ENCODE measurements around the gene ACE2.
"Not testable (repeated sequence)": the region's sequence is repeated elsewhere in the genome, so short reads cannot be mapped to it uniquely, and the experiment has no call there.

ACE2 gene

GRCh38 chrX:15600745-15601144, at the start of gene ACE2:
ACE2 (minus strand) TSS chrX:15600960; CDS start chrX:15600911, 49 bp downstream.
- no peak for DNase-seq

DNA sequence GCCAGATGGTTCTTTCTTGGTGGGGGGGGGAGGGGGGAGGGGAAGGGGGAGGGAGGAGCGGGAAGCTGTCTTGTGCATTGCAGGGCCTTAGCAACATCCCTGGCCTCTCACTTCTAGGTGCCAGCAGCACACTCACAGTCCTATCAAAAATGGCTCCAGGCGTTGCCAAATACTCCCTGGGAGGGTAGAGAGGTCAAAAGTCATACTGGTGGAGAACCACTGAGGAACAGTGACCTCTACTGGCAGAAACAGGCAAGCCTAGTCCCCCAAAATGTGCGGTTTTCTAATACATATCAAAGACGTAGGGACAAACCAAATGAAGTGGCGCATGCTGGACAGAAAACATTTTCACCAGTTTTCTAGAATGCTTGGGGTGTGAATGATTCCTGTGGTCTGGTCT, 46.8 kb upstream of the ACE2 start:
- not testable (repeated sequence) for DNase-seq

GRCh38 chrX:15646543-15646942, 45.8 kb upstream of the ACE2 start:
- no peak for DNase-seq

- no peak for DNase-seq
Measured at GRCh38 chrX:15646031-15646430, 45.3 kb upstream of the ACE2 start.

- DNase-seq, result no peak
Measured at GRCh38 chrX:15645266-15645665, 44.5 kb upstream of the ACE2 start.

DNA sequence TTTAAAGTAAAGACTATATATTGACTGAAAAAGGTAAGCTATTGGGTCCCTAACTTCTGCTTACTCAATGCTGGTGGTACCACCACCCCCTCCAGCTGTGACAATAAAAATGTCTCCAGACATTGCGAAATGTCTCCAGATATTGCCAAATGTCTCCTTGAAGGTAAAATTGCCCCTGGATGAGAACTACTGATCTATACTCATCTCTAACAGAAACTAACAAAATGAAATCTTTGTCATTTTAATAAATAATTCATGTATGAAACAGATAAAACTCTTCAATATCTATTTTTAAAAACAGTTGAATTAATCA, 43.8 kb upstream of the ACE2 start:
- DNase-seq, result no peak

DNA sequence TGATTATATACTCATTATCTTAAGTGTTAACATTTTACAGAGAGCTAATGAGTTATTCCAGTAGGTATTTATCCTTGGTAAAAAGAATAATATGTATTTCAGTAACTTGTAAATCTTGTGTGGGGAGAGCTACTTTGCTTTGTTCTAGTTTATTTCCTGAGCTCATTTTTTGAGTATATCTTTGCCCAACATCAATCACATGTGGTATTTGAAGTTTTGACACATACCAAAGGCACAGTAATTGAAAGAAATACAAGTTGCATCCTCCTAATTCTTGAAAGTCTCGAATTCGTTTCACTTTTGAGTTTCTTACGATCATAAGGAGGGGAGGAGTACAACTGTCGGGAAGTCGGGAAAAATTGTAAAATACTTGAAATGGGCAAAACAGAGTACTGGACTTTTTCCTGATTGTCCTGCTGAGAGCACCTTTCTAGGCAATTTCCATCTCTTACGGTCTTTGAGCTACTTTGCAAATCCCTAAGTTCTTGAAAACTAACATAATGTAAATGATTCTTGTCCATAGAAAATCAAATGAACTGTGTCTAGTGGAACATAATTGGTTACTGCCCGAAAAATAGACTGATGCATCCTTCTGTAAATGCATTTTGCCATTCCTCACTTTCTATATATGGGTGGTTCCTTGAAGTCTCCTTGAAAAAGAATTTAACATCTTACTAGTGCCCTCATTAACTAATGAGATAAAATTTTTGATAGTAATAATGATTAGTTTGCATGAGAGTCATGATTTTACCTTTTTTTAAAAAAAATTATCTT, 43.2 kb upstream of the ACE2 start:
- DNase-seq, result no peak

DNA sequence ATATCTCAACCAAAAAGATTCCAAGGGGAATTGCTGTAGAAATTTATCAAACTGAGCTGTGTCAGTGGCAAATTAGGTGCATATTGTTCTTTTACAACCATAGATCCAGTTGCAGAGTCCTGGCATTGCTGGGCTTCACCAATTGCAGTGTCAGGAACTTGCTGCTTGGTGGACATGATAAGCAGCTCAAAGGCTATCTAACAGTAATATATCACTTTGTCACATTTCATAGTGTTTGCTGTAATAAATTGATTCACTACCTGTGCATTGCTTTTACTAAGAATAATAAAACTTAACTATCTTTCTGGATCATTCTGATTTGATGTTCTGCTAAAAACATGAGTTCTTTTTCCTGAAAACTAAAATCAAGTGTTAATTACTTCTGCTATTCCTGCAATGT, 30.9 kb upstream of the ACE2 start:
- DNase-seq, result no peak

GRCh38 chrX:15623054-15623453, 22.3 kb upstream of the ACE2 start:
- no peak for DNase-seq

DNA sequence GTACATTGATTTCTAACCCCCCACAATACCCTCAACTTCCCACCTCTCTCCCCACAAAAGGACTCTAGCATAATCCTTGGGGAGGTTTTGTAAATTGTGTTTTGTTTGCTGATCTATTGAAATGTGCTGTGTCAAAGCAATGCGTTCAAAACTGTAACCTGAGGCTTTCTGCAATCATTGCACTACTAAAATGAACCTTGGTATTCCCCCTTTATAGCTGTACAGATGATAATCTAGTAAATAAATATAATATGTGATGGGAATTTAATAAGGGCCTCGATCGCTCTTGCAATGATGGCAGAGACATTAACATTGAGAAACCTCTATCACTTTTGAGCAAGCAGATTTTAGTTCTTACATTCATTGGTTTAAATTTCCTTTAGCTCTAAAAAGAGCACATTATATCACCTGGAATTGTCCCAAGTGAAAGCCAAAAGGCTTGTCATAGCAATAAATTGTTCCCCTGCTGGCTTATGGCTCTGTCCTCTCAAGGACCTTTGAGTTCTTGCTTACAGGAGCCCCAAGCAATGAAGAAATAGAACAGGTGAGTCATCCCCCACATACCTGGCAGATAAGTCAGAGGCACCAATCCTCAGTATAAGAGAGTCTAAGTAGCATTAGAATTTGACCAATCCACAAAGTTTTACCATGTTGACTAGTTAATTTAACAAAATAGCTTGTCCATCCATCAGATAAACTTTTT, 18.4 kb upstream of the ACE2 start:
- DNase-seq, result no peak

DNA sequence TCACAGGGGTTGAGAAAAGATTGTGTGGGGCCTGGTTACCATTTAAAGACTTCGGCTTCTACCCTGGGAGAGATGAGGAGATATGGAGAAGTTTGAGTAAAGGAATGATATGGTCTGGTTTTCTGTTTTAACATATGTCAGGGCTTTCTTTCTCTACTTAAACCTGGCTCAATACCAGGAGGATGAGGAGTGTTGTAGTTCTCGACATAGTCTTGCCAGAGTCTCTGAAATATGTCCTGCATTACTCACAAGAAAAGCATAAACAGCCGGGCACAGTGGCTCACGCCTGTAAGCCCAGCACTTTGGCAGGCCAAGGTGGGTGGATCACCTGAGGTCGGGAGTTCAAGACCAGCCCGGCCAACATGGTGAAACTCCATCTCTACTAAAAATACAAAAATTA, 16.4 kb upstream of the ACE2 start:
- DNase-seq, result no peak

GRCh38 chrX:15616531-15616930, 15.8 kb upstream of the ACE2 start:
- DNase-seq, result no peak

DNA sequence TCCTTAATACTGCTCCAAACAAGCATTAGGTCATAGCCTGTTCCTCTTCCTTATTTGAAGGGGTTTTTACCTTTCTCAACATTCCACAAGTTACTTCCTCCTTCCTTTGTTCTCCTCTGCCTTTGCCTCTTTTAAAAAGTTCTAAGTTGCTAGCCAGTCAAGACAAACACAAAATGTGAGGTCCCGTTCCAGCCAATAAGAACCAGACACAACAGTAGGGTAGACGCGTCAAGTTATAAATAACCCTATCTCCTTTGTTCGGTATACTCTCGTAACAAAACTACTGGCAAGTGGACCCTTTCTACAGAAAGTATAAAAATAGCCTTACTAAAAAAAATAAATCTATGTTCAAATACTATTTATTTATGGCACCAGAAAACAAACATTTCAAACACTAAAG, 6.3 kb upstream of the ACE2 start:
- DNase-seq, result no peak

DNA sequence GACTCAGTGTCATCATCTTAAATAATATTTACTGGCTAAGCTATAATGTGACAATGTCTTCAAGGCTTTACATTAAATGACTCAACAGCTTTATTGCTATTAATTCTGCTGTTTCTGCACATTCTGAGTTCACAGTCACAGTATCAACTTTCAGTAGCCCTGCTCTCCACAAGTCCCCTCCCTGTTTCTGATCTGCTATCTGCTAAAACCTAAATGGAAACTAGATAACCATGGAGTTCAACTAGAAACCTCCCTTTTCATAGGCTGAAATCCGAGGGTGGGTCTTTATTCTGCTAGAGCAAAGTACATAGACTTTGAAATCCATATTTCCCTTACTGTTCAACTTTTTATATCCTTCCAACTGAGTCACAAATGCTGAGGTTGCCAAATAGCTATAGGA, 5.4 kb upstream of the ACE2 start:
- no peak for DNase-seq

DNA sequence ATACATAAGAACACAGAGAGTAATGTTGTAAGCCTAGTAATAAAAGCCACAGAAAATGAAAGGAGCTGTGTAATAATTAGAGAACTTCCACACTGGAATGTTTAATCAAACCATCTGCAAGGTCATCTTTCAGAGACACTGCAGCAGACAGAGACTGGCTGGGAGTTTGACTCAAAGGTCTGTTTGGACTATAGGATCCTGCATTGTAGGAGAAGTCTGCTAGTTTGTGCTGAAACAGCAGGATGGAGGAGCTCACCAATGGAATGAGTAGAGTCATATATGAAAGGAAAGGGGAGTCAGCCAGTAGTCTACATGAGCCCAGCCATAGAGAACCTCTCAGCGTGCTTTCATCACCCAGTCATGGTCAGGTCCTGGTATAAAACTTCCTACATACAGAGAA, 4.5 kb upstream of the ACE2 start:
- DNase-seq, result no peak

- DNase-seq, result no peak
Measured at GRCh38 chrX:15602761-15603160, 2.0 kb upstream of the ACE2 start.

DNA sequence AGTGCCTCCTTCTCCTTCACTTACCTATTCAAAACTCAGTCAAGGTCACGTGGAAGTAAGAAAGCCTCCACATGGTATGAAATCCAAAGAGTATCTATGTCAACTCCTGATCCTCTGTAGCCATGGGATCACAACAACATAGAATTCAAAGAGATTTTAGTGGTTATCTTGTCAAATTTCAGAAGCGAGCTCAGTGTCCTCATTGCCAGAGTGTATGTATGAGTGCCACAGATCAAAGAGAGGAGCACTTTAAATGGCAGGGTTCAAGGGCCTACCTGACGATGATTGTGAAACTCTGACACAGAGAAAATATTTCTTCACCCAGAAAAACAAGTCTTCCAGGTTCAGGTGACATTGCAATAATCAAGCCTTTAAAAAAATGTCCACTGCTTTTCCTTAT, 1.2 kb upstream of the ACE2 start:
- DNase-seq, result no peak

GRCh38 chrX:15600049-15600448, 711 bp downstream of the ACE2 start:
- no peak for DNase-seq

- no peak for DNase-seq
Measured at GRCh38 chrX:15599461-15599860, 1.3 kb downstream of the ACE2 start.

DNA sequence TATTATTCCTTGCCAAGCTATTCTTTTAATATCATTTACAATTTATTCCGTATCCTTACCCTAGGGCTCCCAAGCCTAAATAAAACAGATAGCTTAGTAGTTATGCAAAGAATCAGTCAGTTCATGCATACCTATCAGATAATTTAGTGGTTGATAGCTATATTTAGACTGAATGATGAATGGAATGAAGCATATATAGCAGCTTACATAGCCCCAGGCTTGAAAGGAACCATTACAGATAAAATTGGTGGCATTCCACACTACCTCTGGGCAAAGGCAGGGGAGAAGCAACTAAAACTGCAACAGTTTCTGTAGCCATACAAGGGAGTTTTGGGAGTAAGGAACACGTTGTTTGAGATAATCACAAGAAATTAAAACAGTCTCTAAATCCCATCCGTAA, 2.7 kb downstream of the ACE2 start:
- DNase-seq, result no peak

- no peak for DNase-seq
Measured at GRCh38 chrX:15594371-15594770, 6.4 kb downstream of the ACE2 start.

GRCh38 chrX:15579778-15580747, 20.7 kb downstream of the ACE2 start:
- no peak for DNase-seq

GRCh38 chrX:15576019-15576418, 24.7 kb downstream of the ACE2 start:
- DNase-seq, result no peak

DNA sequence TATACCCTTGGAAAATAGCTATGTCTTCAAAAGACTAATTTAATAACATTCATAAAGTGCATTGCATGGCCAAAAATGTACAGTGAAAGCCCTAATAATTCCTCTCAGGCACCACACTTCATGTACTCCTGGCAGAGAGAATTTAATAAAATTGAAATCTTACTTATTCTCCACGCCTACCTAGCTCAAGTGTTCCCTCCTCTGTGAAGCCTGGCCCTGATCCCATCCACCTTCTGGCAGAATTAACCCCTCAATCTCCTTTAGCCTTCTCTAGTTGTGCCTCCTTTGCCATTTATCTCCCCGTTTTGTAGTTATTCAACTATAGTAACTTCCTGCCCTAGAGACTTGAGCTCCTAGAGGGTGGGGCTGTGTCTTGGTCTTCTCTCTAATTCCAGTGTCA, 26.7 kb downstream of the ACE2 start:
- DNase-seq, result no peak
